ENCODE data around the gene NRL.

GRCh38 chr14:24089890-24090289 is 24.9 kb downstream of the NRL start:
- no peak for TF ChIP-seq CTCF (IDR thresholded peaks at IDR 0.05)
- TF ChIP-seq POLR2AphosphoS5 (IDR thresholded peaks at IDR 0.05), result no peak
- no peak for TF ChIP-seq POLR2A (IDR thresholded peaks at IDR 0.05)
